Measurements from ENCODE around the gene DNAAF8. TPM values are rescaled to one million over a fixed set of nuclear protein-coding genes. Genes with fewer than 3 reads are reported as not detected.

The DNAAF8 gene
- total RNA-seq, 2 donors from 2014 or later: 0.61 to 0.69 TPM

DNA sequence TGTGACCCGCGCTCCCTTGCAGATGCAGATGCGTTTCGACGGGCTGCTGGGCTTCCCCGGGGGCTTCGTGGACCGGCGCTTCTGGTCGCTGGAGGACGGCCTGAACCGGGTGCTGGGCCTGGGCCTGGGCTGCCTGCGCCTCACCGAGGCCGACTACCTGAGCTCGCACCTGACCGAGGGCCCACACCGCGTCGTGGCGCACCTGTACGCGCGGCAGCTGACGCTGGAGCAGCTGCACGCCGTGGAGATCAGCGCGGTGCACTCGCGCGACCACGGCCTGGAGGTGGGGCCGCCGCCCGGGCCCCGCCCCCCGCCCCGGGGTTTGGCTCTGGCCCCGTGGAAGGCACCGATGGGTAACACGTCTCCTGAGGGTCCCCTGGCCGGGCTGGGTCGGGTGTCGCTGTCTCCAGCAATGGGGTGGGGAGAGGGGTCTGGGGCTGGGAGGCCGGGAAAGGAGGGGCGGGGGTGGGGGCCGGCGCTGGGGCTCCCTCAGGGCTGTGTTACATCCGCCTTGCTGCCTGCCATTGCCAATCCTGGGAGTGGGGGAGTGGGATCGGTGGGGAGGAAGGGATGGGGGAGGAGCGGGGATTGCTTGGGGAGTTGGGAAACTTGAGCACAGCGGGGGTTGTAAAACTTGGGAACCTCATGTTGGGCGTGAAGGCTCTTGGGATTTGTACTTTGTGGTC, 40.2 kb upstream of the DNAAF8 start:
- DNase-seq: peak; percentile 60
- Histone ChIP-seq H3K9me3 (no peaks in the 10 kb centered on the region), H3K9ac (ENCODE audit: low read depth in 2 of 2, low read length in 2 of 2) (peak overlapping the region; percentile 84 to 98), H3K4me3 (peak overlapping the region; percentile 72), H3K27me3 (no peaks in the 10 kb centered on the region), H3K27ac (peak overlapping the region; percentile 81), H3K4me1 (peaks cover 5% of the 10 kb centered on the region), H3K36me3 (peaks cover 6% of the 10 kb centered on the region)
- intact Hi-C loops (cut with DNase I): no loop called here
- TF ChIP-seq, protein P1, sequence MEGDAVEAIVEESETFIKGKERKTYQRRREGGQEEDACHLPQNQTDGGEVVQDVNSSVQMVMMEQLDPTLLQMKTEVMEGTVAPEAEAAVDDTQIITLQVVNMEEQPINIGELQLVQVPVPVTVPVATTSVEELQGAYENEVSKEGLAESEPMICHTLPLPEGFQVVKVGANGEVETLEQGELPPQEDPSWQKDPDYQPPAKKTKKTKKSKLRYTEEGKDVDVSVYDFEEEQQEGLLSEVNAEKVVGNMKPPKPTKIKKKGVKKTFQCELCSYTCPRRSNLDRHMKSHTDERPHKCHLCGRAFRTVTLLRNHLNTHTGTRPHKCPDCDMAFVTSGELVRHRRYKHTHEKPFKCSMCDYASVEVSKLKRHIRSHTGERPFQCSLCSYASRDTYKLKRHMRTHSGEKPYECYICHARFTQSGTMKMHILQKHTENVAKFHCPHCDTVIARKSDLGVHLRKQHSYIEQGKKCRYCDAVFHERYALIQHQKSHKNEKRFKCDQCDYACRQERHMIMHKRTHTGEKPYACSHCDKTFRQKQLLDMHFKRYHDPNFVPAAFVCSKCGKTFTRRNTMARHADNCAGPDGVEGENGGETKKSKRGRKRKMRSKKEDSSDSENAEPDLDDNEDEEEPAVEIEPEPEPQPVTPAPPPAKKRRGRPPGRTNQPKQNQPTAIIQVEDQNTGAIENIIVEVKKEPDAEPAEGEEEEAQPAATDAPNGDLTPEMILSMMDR (IDR thresholded peaks at IDR 0.05): no peak

DNA sequence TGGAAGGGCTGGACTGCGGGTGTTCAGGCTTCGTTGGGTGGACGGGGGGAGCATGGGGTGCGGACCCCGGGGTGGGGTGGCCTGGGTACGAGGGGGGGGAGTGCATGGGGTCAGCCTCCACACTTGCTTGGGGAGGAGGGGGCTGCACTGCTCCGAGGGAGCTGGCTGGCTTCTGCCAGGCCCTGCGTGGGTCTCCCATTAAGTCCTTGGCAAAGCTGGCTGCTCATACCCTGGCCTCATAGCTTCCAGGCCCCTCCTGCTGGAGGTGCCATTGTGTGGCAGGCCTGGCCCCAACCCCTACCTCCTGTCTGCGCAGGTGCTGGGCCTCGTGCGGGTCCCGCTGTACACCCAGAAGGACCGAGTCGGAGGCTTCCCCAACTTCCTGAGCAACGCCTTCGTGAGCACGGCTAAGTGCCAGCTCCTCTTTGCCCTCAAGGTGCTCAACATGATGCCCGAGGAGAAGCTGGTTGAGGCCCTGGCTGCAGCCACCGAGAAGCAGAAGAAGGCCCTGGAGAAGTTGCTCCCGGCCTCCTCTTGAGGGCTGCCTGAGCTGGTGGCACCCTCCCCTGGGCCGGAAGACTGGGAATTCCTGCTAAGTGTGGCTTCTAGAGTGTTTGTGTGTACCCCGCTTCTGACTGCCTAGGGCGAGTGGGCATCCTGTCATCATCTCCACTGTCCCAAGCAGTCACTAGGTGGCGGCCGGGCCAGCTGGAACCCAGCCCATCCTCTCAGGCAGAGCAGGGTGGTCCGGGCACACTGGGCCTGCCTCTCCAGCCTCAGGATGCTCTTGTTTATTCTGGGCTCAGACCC, 39.5 kb upstream of the DNAAF8 start:
- intact Hi-C loops (cut with DNase I): no loop called here
- Histone ChIP-seq H3K9ac (ENCODE audit: low read depth in 2 of 2, low read length in 2 of 2) (peak overlapping the region; percentile 43 to 58), H3K9me3 (no peaks in the 10 kb centered on the region), H3K36me3 (peaks cover 6% of the 10 kb centered on the region), H3K4me3 (peak overlapping the region; percentile 72), H3K27ac (no peak overlapping the region), H3K27me3 (no peaks in the 10 kb centered on the region), H3K4me1 (peaks cover 5% of the 10 kb centered on the region)
- DNase-seq: no peak
- TF ChIP-seq, protein P1 (IDR thresholded peaks at IDR 0.05): no peak

DNA sequence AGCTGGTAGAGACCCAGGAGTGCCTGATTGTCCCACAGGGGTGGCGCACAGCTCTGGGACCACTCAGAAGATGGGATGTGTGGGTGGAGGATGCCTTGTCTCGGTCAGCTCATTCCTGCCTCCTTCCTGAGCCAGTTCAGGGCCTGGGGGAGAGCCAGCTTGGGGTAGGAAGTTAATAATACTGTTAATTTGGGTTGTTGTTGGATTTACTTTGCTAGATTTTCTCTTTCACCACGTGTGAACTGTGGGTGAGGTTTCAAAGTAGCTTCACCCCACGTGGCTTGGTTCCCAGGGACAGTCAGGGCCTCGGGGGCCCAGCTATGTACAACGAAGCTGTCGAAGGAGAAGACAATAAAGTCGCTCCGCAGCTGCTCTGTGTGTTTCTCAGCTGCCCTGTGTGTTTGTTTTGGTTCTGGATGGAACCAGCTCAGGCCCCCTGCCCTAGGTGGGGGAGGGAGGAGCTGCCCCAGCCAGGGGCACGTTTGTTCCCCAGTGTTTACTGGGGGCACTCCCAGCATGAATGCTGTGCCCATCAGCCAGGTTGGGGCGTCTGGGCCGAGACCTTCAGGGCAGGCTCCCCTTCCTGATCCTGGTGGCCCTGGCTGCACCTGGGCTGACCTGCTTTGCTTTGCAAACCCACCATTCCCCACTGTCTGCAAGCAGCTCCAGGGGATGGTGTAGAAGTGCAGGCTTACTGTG, 38.7 kb upstream of the DNAAF8 start:
- Histone ChIP-seq H3K9ac (ENCODE audit: low read depth in 2 of 2, low read length in 2 of 2) (no peak overlapping the region), H3K4me1 (peaks cover 5% of the 10 kb centered on the region), H3K4me3 (no peak overlapping the region), H3K36me3 (peaks cover 10% of the 10 kb centered on the region), H3K27ac (no peak overlapping the region), H3K9me3 (no peaks in the 10 kb centered on the region), H3K27me3 (no peaks in the 10 kb centered on the region)
- intact Hi-C loops (cut with DNase I): no loop called here
- TF ChIP-seq, protein P1 (IDR thresholded peaks at IDR 0.05): no peak
- no peak for DNase-seq

DNA sequence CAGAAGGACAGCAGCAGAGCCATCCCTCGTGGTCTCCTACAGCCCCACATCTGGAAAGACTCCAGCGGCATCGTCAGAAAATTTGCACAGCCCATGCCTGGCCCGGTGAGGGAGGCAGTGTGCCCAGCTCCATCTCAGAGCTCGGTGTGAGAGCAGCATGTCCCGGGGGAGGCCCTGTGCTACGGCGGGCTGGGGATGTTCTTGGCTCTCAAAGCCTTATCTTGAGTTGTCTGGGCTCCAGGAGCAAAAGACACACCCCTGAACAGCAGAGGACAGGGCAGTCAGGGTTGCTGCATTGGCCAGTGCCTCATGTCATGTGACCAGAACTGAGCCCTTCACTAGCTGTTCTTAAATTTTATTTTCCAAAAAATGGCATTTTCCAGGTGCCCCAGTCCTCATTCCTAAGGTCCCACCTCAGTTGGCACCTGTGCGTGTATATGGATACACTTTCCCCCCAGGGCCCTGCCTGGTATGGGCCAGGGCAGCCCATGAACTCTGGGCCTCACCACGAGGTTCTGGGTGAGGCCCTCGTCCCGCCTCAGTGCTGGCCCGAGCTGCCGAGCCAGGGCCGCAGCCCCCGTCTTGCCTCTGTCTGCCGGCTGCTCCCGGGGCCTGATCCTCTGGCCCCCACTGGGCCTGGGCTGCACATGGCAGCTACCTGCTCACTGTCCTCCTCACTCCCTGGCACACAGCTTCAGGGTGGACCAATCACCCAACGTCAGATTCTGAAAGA, 38.0 kb upstream of the DNAAF8 start:
- Histone ChIP-seq H3K36me3 (peaks cover 12% of the 10 kb centered on the region), H3K9me3 (no peaks in the 10 kb centered on the region), H3K4me1 (peaks cover 5% of the 10 kb centered on the region), H3K27ac (no peak overlapping the region), H3K9ac (ENCODE audit: low read depth in 2 of 2, low read length in 2 of 2) (no peak overlapping the region), H3K27me3 (no peaks in the 10 kb centered on the region), H3K4me3 (no peak overlapping the region)
- intact Hi-C loops (cut with DNase I): no loop called here
- TF ChIP-seq, protein P1 (IDR thresholded peaks at IDR 0.05): no peak
- DNase-seq: peak; percentile 32

All from colonic mucosa (tissue), 4 donors.